ENCODE results near the gene RETREG2. TPM values are rescaled to one million over a fixed set of nuclear protein-coding genes. Genes with fewer than 3 reads are reported as not detected.

RETREG2 gene
- total RNA-seq, 120 experiments from 2014 or later, result 151 to 274 (median 213) TPM

Other genes with a start within 250 kb of the RETREG2 start
- gene CDK5R2, start 218.6 kb upstream of the RETREG2 start, total RNA-seq, result 10 to 100 TPM; 19.1 to 99.0 (median 62.6) TPM
- gene FEV, start 193.1 kb upstream of the RETREG2 start, total RNA-seq, result 1 to 10 TPM in 7 of 120 experiments, under 1 TPM in 55, not detected in 58; 0.23 to 2.2 (median 0.44) TPM
- gene CRYBA2, start 184.9 kb upstream of the RETREG2 start, total RNA-seq, result 1 to 10 TPM in 65 of 120 experiments, under 1 TPM in 14, not detected in 41; 0.57 to 5.4 (median 1.4) TPM
- gene CFAP65, start 136.8 kb upstream of the RETREG2 start, total RNA-seq, result 1 to 10 TPM in 109 of 120 experiments, under 1 TPM in 11; 0.48 to 4.0 (median 1.8) TPM
- gene IHH, start 117.4 kb upstream of the RETREG2 start, total RNA-seq, result under 1 TPM in 33 of 120 experiments, not detected in 87; 0.22 to 0.96 (median 0.31) TPM
- gene NHEJ1, start 17.5 kb upstream of the RETREG2 start, total RNA-seq, result 10 to 100 TPM in 62 of 120 experiments, 1 to 10 TPM in 58; 5.8 to 16.8 (median 10.2) TPM
- gene SLC23A3, start 8.2 kb upstream of the RETREG2 start, total RNA-seq, result 1 to 10 TPM in 28 of 120 experiments, under 1 TPM in 59, not detected in 33; 0.17 to 4.5 (median 0.71) TPM
- gene CNPPD1, start 1.4 kb upstream of the RETREG2 start, total RNA-seq, result 10 to 100 TPM; 30.8 to 60.2 (median 41.8) TPM
- gene ZFAND2B, start 28.5 kb downstream of the RETREG2 start, total RNA-seq, result 10 to 100 TPM; 32.2 to 63.9 (median 46.1) TPM
- gene ABCB6, start 40.7 kb downstream of the RETREG2 start, total RNA-seq, result 10 to 100 TPM; 25.8 to 68.6 (median 40.0) TPM
- gene ATG9A, start 51.4 kb downstream of the RETREG2 start, total RNA-seq, result 100 to 1,000 TPM in 19 of 120 experiments, 10 to 100 TPM in 101; 65.7 to 122 (median 90.2) TPM
- 100 to 1,000 TPM in 8 of 120 experiments, 10 to 100 TPM in 112; 34.9 to 110 (median 67.6) TPM for gene ANKZF1, start 51.5 kb downstream of the RETREG2 start, total RNA-seq
- gene GLB1L, start 67.2 kb downstream of the RETREG2 start, total RNA-seq, result 10 to 100 TPM in 1 of 120 experiments, 1 to 10 TPM in 119; 2.9 to 10.5 (median 5.6) TPM
- gene STK16, start 67.2 kb downstream of the RETREG2 start, total RNA-seq, result 10 to 100 TPM; 12.1 to 36.1 (median 21.5) TPM
- under 1 TPM in 7 of 120 experiments, not detected in 113; 0.36 to 0.56 (median 0.42) TPM for gene TUBA4B, start 75.0 kb downstream of the RETREG2 start, total RNA-seq
- gene TUBA4A, start 75.6 kb downstream of the RETREG2 start, total RNA-seq, result 100 to 1,000 TPM in 118 of 120 experiments, 10 to 100 TPM in 2; 85.5 to 377 (median 243) TPM
- 100 to 1,000 TPM; 197 to 638 (median 283) TPM for gene DNAJB2, start 101.1 kb downstream of the RETREG2 start, total RNA-seq
- 100 to 1,000 TPM in 119 of 120 experiments, 10 to 100 TPM in 1; 85.5 to 353 (median 259) TPM for gene PTPRN, start 131.1 kb downstream of the RETREG2 start, total RNA-seq
- gene RESP18, start 154.5 kb downstream of the RETREG2 start, total RNA-seq, result 1 to 10 TPM in 88 of 120 experiments, under 1 TPM in 12, not detected in 20; 0.72 to 5.7 (median 1.9) TPM
- 10 to 100 TPM; 22.8 to 48.2 (median 32.1) TPM for gene DNPEP, start 209.6 kb downstream of the RETREG2 start, total RNA-seq
- 100 to 1,000 TPM in 3 of 120 experiments, 10 to 100 TPM in 27, 1 to 10 TPM in 72, under 1 TPM in 18; 0.25 to 282 (median 3.2) TPM for gene DES, start 240.1 kb downstream of the RETREG2 start, total RNA-seq